Smooth muscle cell of the coronary artery (primary cell): ENCODE data around the gene OR6Q1. TPM values are rescaled to one million over a fixed set of nuclear protein-coding genes. Genes with fewer than 3 reads are reported as not detected.

Experiments
- total RNA-seq: library from RNA; depleted of rRNA; stranded (reverse); fragments of >200 nt; gene quantifications from 2 replicates; pipeline ENCODE4 v1.2.3, GENCODE V29; 2014; ENCODE audit warnings: low replicate concordance

OR6Q1 gene
- not detected in 2 replicates for total RNA-seq

GRCh38 chr11:58030653-58031052, at the start of gene OR6Q1:
OR6Q1 (plus strand) TSS chr11:58030953; CDS start chr11:58030953, 0 bp downstream.

GRCh38 chr11:58023435-58023931, 7.3 kb upstream of the OR6Q1 start, which contains the start of gene OR9Q1:
OR9Q1 (plus strand) TSS chr11:58023881; CDS start chr11:58179445, 155,564 bp downstream.

Other genes starting within 250 kb of the OR6Q1 start
- gene OR9Q1, start 7.1 kb upstream of the OR6Q1 start, total RNA-seq: not detected in 2 replicates
- not detected in 2 replicates for gene OR9I1, start 94.6 kb downstream of the OR6Q1 start, total RNA-seq
- not detected in 2 replicates for gene OR9Q2, start 158.1 kb downstream of the OR6Q1 start, total RNA-seq
- not detected in 2 replicates for gene OR1S2, start 173.2 kb downstream of the OR6Q1 start, total RNA-seq
- not detected in 2 replicates for gene OR1S1, start 181.8 kb downstream of the OR6Q1 start, total RNA-seq
- gene OR10Q1, start 198.0 kb downstream of the OR6Q1 start, total RNA-seq: not detected in 2 replicates
- not detected in 2 replicates for gene OR10W1, start 237.3 kb downstream of the OR6Q1 start, total RNA-seq